Sigmoid colon (tissue), 4 donors: ENCODE data around the gene FBXL17.

Experiments
- CTCF ChIP-seq, 4 experiments: fragments of 450-650 bp in 3 of 4; fragments of 200-600 bp in 1 of 4; IDR thresholded peaks; one replicate each; pipeline ENCODE4 v1.5.1; 2016 to 2019; ENCODE audit warnings: antibody characterized with exemption in 4 of 4, mild to moderate bottlenecking in 3 of 4, moderate library complexity in 2 of 4
- EP300 ChIP-seq, 4 donors: sonication (generic); formaldehyde crosslinking; IDR thresholded peaks; one replicate each; pipeline ENCODE4 v1.6.1; 2017; ENCODE audit warnings: antibody characterized with exemption in 4 of 4
- POLR2A ChIP-seq, 2 donors: fragments of 450-650 bp; IDR thresholded peaks; one replicate each; pipeline ENCODE4 v1.6.1; 2016; ENCODE audit warnings: antibody characterized with exemption in 2 of 2, mild to moderate bottlenecking in 2 of 2, moderate library complexity in 2 of 2
- POLR2AphosphoS5 ChIP-seq, 4 donors: sonication (generic); formaldehyde crosslinking; IDR thresholded peaks; one replicate each; pipeline ENCODE4 v1.6.1; 2017; ENCODE audit warnings: antibody characterized with exemption in 4 of 4

GRCh38 chr5:108093186-108093585 lies 288.7 kb downstream of the FBXL17 start:
- TF ChIP-seq CTCF (IDR thresholded peaks at IDR 0.05) (no peak), POLR2AphosphoS5 (IDR thresholded peaks at IDR 0.05) (no peak), POLR2A (IDR thresholded peaks at IDR 0.05) (no peak), EP300 (IDR thresholded peaks at IDR 0.05) (no peak)
